SK-N-SH treated with all-trans-retinoic acid at 6 μM for 48 hours (cell line): ENCODE results near the gene CFD.

Experiments
- ARNTL ChIP-seq: fragments of 450-650 bp; formaldehyde crosslinking; IDR thresholded peaks from 2 replicates; pipeline ENCODE4 v1.5.0; 2020; ENCODE audit warnings: low read depth, mild to moderate bottlenecking, moderate library complexity, borderline replicate concordance
- CREB5 ChIP-seq: fragments of 250-450 bp; sonication (Bioruptor Pico); IDR thresholded peaks from 2 replicates; pipeline ENCODE4 v1.5.1; 2020; ENCODE audit warnings: low read depth, mild to moderate bottlenecking, moderate library complexity
- PATZ1 ChIP-seq: fragments of 250-450 bp; sonication (Bioruptor Pico); IDR thresholded peaks from 2 replicates; pipeline ENCODE4 v1.8.0; 2020; ENCODE audit warnings: mild to moderate bottlenecking, moderate library complexity, borderline replicate concordance
- POU6F1 ChIP-seq: fragments of 250-450 bp; sonication (Bioruptor Pico); IDR thresholded peaks from 2 replicates; pipeline ENCODE4 v1.8.0; 2021; ENCODE audit warnings: low read depth, mild to moderate bottlenecking, moderate library complexity, borderline replicate concordance
- RARB ChIP-seq: fragments of 250-450 bp; sonication (Bioruptor Pico); IDR thresholded peaks from 2 replicates; pipeline ENCODE4 v1.8.0; 2021; ENCODE audit warnings: mild to moderate bottlenecking, moderate library complexity
- TCF4 ChIP-seq: fragments of 250-450 bp; sonication (Bioruptor Pico); IDR thresholded peaks from 2 replicates; pipeline ENCODE4 v1.8.0; 2021; ENCODE audit warnings: mild to moderate bottlenecking, moderate library complexity, borderline replicate concordance
- TSHZ2 ChIP-seq: fragments of 250-450 bp; sonication (Bioruptor Pico); IDR thresholded peaks from 2 replicates; pipeline ENCODE4 v1.5.0; 2020; ENCODE audit warnings: mild to moderate bottlenecking, moderate library complexity
- ZNF70 ChIP-seq: fragments of 450-650 bp; formaldehyde crosslinking; IDR thresholded peaks from 2 replicates; pipeline ENCODE4 v1.5.0; 2020; ENCODE audit warnings: mild to moderate bottlenecking, moderate library complexity

GRCh38 chr19:827314-827709 is 32.2 kb upstream of the CFD start:
- TF ChIP-seq PATZ1 (CRISPR knock-in tag), result no peak
- TF ChIP-seq RARB (CRISPR knock-in tag), result no peak
- no peak for TF ChIP-seq TSHZ2 (CRISPR knock-in tag)
- no peak for TF ChIP-seq POU6F1 (CRISPR knock-in tag)
- no peak for TF ChIP-seq ARNTL (CRISPR knock-in tag)
- TF ChIP-seq CREB5 (CRISPR knock-in tag), result no peak
- TF ChIP-seq ZNF70, result no peak
- no peak for TF ChIP-seq TCF4 (CRISPR knock-in tag)
